ENCODE measurements around the gene POLR1H. TPM values are rescaled to one million over a fixed set of nuclear protein-coding genes. Genes with fewer than 3 reads are reported as not detected.

Gene POLR1H
- total RNA-seq, 1 experiment from 2014 or later, result 42.6 TPM

GRCh38 chr6:30041221-30041620 is 19.8 kb upstream of the POLR1H start:
- H3K27me3 ChIP-seq (ENCODE audit: insufficient read depth, low read length), result no peaks in the 10 kb centered on the region
- ChIA-PET RAD21 (ENCODE audit: low non-redundant PET in 1 of 2, low total read pairs in 2 of 2, uncharacterized antibody in 2 of 2, unreplicated experiment in 2 of 2) (no interaction called here), POLR2A (no interaction called here), CTCF (no interaction called here)
- no peaks in the 10 kb centered on the region for H4K20me1 ChIP-seq (ENCODE audit: insufficient read depth)
- no peak overlapping the region for H3K4me2 ChIP-seq (ENCODE audit: low read length)
- no peaks in the 10 kb centered on the region for H3K4me1 ChIP-seq (ENCODE audit: control insufficient read depth in 1 of 2, insufficient read depth in 2 of 2, low read length in 2 of 2)
- no peak overlapping the region for H3K4me3 ChIP-seq (replicated peaks in 1 of 2; ENCODE audit: low read depth in 1 of 2, low read length in 2 of 2)
- H3K79me2 ChIP-seq (ENCODE audit: insufficient read depth, low read length), result no peaks in the 10 kb centered on the region
- H3K27ac ChIP-seq (ENCODE audit: low read depth, low read length), result no peak overlapping the region
- no peak overlapping the region for H3K9ac ChIP-seq (ENCODE audit: low read length)
- H2AFZ ChIP-seq (ENCODE audit: low read depth, low read length, poor library complexity, severe bottlenecking), result no peak overlapping the region
- no peaks in the 10 kb centered on the region for H3K9me3 ChIP-seq (ENCODE audit: control insufficient read depth in 1 of 2, insufficient read depth in 1 of 2, low read depth in 1 of 2, low read length in 2 of 2)
- DNase-seq (ENCODE audit: low read depth, low spot score), result no peak
- no peaks in the 10 kb centered on the region for H3K36me3 ChIP-seq (ENCODE audit: control insufficient read depth in 1 of 2, insufficient read depth in 2 of 2, low read length in 2 of 2)
- H3K9me2 ChIP-seq (ENCODE audit: insufficient read depth), result no peaks in the 10 kb centered on the region
- no peak for ATAC-seq
- TF ChIP-seq JUND (IDR thresholded peaks at IDR 0.05) (no peak), CTCF (IDR thresholded peaks at IDR 0.05 in 2 of 3, conservative IDR thresholded peaks at IDR 0.05 in 1 of 3; ENCODE audit: borderline replicate concordance in 1 of 3, insufficient read depth in 1 of 3, low read depth in 2 of 3, low read length in 2 of 3) (no peak), ELF1 (IDR thresholded peaks at IDR 0.05; ENCODE audit: borderline replicate concordance, low read depth) (no peak), EZH2 (IDR thresholded peaks at IDR 0.05) (no peak), CBX3 (IDR thresholded peaks at IDR 0.05; ENCODE audit: low read depth) (no peak), REST (IDR thresholded peaks at IDR 0.05; ENCODE audit: low read depth) (no peak), POLR2AphosphoS5 (IDR thresholded peaks at IDR 0.05; ENCODE audit: low read depth, low read length) (no peak), SP1 (IDR thresholded peaks at IDR 0.05; ENCODE audit: low read depth) (no peak), ZNF274 (IDR thresholded peaks at IDR 0.05; ENCODE audit: low read depth, low read length) (no peak), SRF (IDR thresholded peaks at IDR 0.05; ENCODE audit: low read depth) (no peak), MAX (IDR thresholded peaks at IDR 0.05) (no peak), EZH2phosphoT487 (IDR thresholded peaks at IDR 0.05; ENCODE audit: borderline replicate concordance) (no peak), EGR1 (IDR thresholded peaks at IDR 0.05; ENCODE audit: low read depth) (no peak), ATF3 (IDR thresholded peaks at IDR 0.05) (no peak), POLR2A (IDR thresholded peaks at IDR 0.05; ENCODE audit: borderline replicate concordance, extremely low read depth, insufficient read depth, insufficient read length) (no peak), RAD21 (IDR thresholded peaks at IDR 0.05; ENCODE audit: low read depth) (no peak), TCF7L2 (IDR thresholded peaks at IDR 0.05; ENCODE audit: borderline replicate concordance, extremely low read depth, insufficient read depth, insufficient read length) (no peak), CEBPB (IDR thresholded peaks at IDR 0.05; ENCODE audit: low read depth) (no peak)
- BruUV-seq (replicated peaks), result no TSS peak
- intact Hi-C loops (cut with micrococcal nuclease), result no loop called here

Data from HCT116 (cell line).